ENCODE measurements around the gene EPHA3. TPM values are rescaled to one million over a fixed set of nuclear protein-coding genes. Genes with fewer than 3 reads are reported as not detected.

EPHA3 gene
- total RNA-seq, 3 donors from 2014 or later (not counting 1 experiment from before 2014, with no cell fraction given): not detected

- Histone ChIP-seq H3K4me1 (ENCODE audit: control insufficient read depth, insufficient read depth, low read length) (no peaks in the 10 kb centered on the region), H3K27ac (ENCODE audit: low read length) (no peak overlapping the region), H3K36me3 (ENCODE audit: control insufficient read depth, insufficient read depth, low read length) (no peaks in the 10 kb centered on the region), H3K4me3 (ENCODE audit: low read length) (no peak overlapping the region), H3K27me3 (ENCODE audit: control insufficient read depth, insufficient read depth, low read length) (no peaks in the 10 kb centered on the region), H3K9me3 (ENCODE audit: control insufficient read depth, insufficient read depth, low read length) (peaks cover 8% of the 10 kb centered on the region)
- no peak overlapping the region for H3K27ac Mint-ChIP-seq
- H3K4me1 Mint-ChIP-seq: no peaks in the 10 kb centered on the region
- WGBS (ENCODE audit: insufficient coverage): 84% methylated on average over 1 of the region's 1 CpG
- intact Hi-C loops (cut with micrococcal nuclease): no loop called here
- peaks cover 24 to 31% of the 10 kb centered on the region in 2 donors for H3K9me3 Mint-ChIP-seq
- no peaks in the 10 kb centered on the region for H3K27me3 Mint-ChIP-seq (ENCODE audit: low read depth in 2 of 2)
- no peak for TF ChIP-seq CTCF (IDR thresholded peaks at IDR 0.05)
- H3K4me3 Mint-ChIP-seq: no peak overlapping the region
- DNase-seq (no peak), ATAC-seq (no peak)
- peaks cover 10% of the 10 kb centered on the region for H3K36me3 Mint-ChIP-seq
Observed at GRCh38 chr3:89260721-89261120, 153.3 kb downstream of the EPHA3 start.

- ATAC-seq: no peak
- Mint-ChIP-seq H3K4me3 (no peak overlapping the region), H3K27me3 (ENCODE audit: low read depth in 2 of 2) (no peaks in the 10 kb centered on the region), H3K4me1 (no peaks in the 10 kb centered on the region), H3K36me3 (peaks cover 10% of the 10 kb centered on the region), H3K9me3 (peaks cover 24 to 31% of the 10 kb centered on the region in 2 donors), H3K27ac (no peak overlapping the region)
- TF ChIP-seq CTCF (IDR thresholded peaks at IDR 0.05): no peak
- no peaks in the 10 kb centered on the region for H3K4me1 ChIP-seq (ENCODE audit: control insufficient read depth, insufficient read depth, low read length)
- H3K36me3 ChIP-seq (ENCODE audit: control insufficient read depth, insufficient read depth, low read length): no peaks in the 10 kb centered on the region
- no peaks in the 10 kb centered on the region for H3K27me3 ChIP-seq (ENCODE audit: control insufficient read depth, insufficient read depth, low read length)
- no peak overlapping the region for H3K4me3 ChIP-seq (ENCODE audit: low read length)
- intact Hi-C loops (cut with micrococcal nuclease): no loop called here
- no peak for DNase-seq
- no peak overlapping the region for H3K27ac ChIP-seq (ENCODE audit: low read length)
- 100% methylated on average over 1 of the region's 4 CpGs for WGBS (ENCODE audit: insufficient coverage)
- peaks cover 8% of the 10 kb centered on the region for H3K9me3 ChIP-seq (ENCODE audit: control insufficient read depth, insufficient read depth, low read length)
Observed at GRCh38 chr3:89261673-89262072, 154.3 kb downstream of the EPHA3 start.

- Histone ChIP-seq H3K4me1 (ENCODE audit: control insufficient read depth, insufficient read depth, low read length) (no peaks in the 10 kb centered on the region), H3K9me3 (ENCODE audit: control insufficient read depth, insufficient read depth, low read length) (peaks cover 8% of the 10 kb centered on the region), H3K27me3 (ENCODE audit: control insufficient read depth, insufficient read depth, low read length) (no peaks in the 10 kb centered on the region), H3K36me3 (ENCODE audit: control insufficient read depth, insufficient read depth, low read length) (no peaks in the 10 kb centered on the region), H3K27ac (ENCODE audit: low read length) (no peak overlapping the region), H3K4me3 (ENCODE audit: low read length) (no peak overlapping the region)
- ATAC-seq (no peak), DNase-seq (no peak)
- no peak for TF ChIP-seq CTCF (IDR thresholded peaks at IDR 0.05)
- H3K9me3 Mint-ChIP-seq: peaks cover 19 to 34% of the 10 kb centered on the region in 2 donors
- H3K27ac Mint-ChIP-seq: no peak overlapping the region
- peaks cover 10% of the 10 kb centered on the region for H3K36me3 Mint-ChIP-seq
- H3K27me3 Mint-ChIP-seq (ENCODE audit: low read depth in 2 of 2): no peaks in the 10 kb centered on the region
- H3K4me3 Mint-ChIP-seq: no peak overlapping the region
- H3K4me1 Mint-ChIP-seq: no peaks in the 10 kb centered on the region
- intact Hi-C loops (cut with micrococcal nuclease): no loop called here
- 94% methylated on average over 15 of the region's 15 CpGs for WGBS (ENCODE audit: insufficient coverage)
Observed at GRCh38 chr3:89262309-89262929, 155.0 kb downstream of the EPHA3 start.

- Mint-ChIP-seq H3K4me3 (no peak overlapping the region), H3K27ac (no peak overlapping the region), H3K9me3 (peaks cover 20 to 30% of the 10 kb centered on the region in 2 donors), H3K27me3 (ENCODE audit: low read depth in 2 of 2) (no peaks in the 10 kb centered on the region), H3K36me3 (peaks cover 10% of the 10 kb centered on the region), H3K4me1 (no peaks in the 10 kb centered on the region)
- TF ChIP-seq CTCF (IDR thresholded peaks at IDR 0.05): no peak
- Histone ChIP-seq H3K4me3 (ENCODE audit: low read length) (no peak overlapping the region), H3K4me1 (ENCODE audit: control insufficient read depth, insufficient read depth, low read length) (no peaks in the 10 kb centered on the region), H3K27ac (ENCODE audit: low read length) (no peak overlapping the region), H3K27me3 (ENCODE audit: control insufficient read depth, insufficient read depth, low read length) (no peaks in the 10 kb centered on the region), H3K9me3 (ENCODE audit: control insufficient read depth, insufficient read depth, low read length) (peaks cover 8% of the 10 kb centered on the region), H3K36me3 (ENCODE audit: control insufficient read depth, insufficient read depth, low read length) (no peaks in the 10 kb centered on the region)
- intact Hi-C loops (cut with micrococcal nuclease): no loop called here
- 83% methylated on average over 2 of the region's 6 CpGs for WGBS (ENCODE audit: insufficient coverage)
- no peak for DNase-seq
- no peak for ATAC-seq
Observed at GRCh38 chr3:89264037-89264560, 156.7 kb downstream of the EPHA3 start.
